GM18907 (cell line): ENCODE measurements around the gene RNU2-1.
"Not testable (repeated sequence)": the region's sequence is repeated elsewhere in the genome, so short reads cannot be mapped to it uniquely, and the experiment has no call there.

Source experiments
- ATAC-seq: cut with Tn5 transposase; IDR thresholded peaks from one replicate; pipeline ENCODE4 v1.9.1; 2021; ENCODE audit warnings: mild to moderate bottlenecking, moderate library complexity; ENCODE audit not compliant: unreplicated experiment

The RNU2-1 gene

GRCh38 chr17:43216762-43217613 is 16.8 kb downstream of the RNU2-1 start:
- ATAC-seq, result no peak

- no peak for ATAC-seq
Observed at GRCh38 chr17:43216369-43216761, 17.4 kb downstream of the RNU2-1 start.

GRCh38 chr17:43215341-43215740 is 18.4 kb downstream of the RNU2-1 start:
- no peak for ATAC-seq

GRCh38 chr17:43213545-43213944 is 20.2 kb downstream of the RNU2-1 start:
- no peak for ATAC-seq

GRCh38 chr17:43212641-43213490 is 20.9 kb downstream of the RNU2-1 start:
- ATAC-seq, result no peak

- ATAC-seq, result peak; percentile 71
Observed at GRCh38 chr17:43211480-43212402, 22.0 kb downstream of the RNU2-1 start, which contains the start of gene TMEM106A. TSS of gene TMEM106A (plus strand) at chr17:43211875. CDS start at chr17:43213042, 1,167 bp downstream.

GRCh38 chr17:43211123-43211479 is 22.7 kb downstream of the RNU2-1 start:
- ATAC-seq, result no peak

- no peak for ATAC-seq
Observed at GRCh38 chr17:43210576-43210975, 23.2 kb downstream of the RNU2-1 start.

- ATAC-seq, result not testable (repeated sequence)
Observed at GRCh38 chr17:43203013-43203412, 30.8 kb downstream of the RNU2-1 start.

- no peak for ATAC-seq
Observed at GRCh38 chr17:43200127-43200526, 33.6 kb downstream of the RNU2-1 start.

GRCh38 chr17:43199633-43200032 is 34.1 kb downstream of the RNU2-1 start:
- no peak for ATAC-seq

- ATAC-seq, result no peak
Observed at GRCh38 chr17:43193251-43193650, 40.5 kb downstream of the RNU2-1 start.

GRCh38 chr17:43186656-43187055 is 47.1 kb downstream of the RNU2-1 start:
- not testable (repeated sequence) for ATAC-seq

- no peak for ATAC-seq
Observed at GRCh38 chr17:43183921-43184320, 49.9 kb downstream of the RNU2-1 start.
